ENCODE measurements around the gene DEGS2. TPM values are rescaled to one million over a fixed set of nuclear protein-coding genes. Genes with fewer than 3 reads are reported as not detected.
A peak's percentile ranks its signal among the peaks of the same experiment; 100 is the strongest.

The DEGS2 gene
- total and polyA plus RNA-seq, 2 donors from 2014 or later, result 25.1 to 28.7 TPM

GRCh38 chr14:100119251-100119650 is 40.2 kb downstream of the DEGS2 start:
- H3K9me3 ChIP-seq (ENCODE audit: control insufficient read depth in 2 of 3, insufficient read depth in 1 of 3, low read length in 3 of 3), result no peaks in the 10 kb centered on the region
- peaks cover 0 to 2% (median 0%) of the 10 kb centered on the region in 3 donors for H3K36me3 ChIP-seq (ENCODE audit: control insufficient read depth in 2 of 3, insufficient read depth in 3 of 3, low read length in 3 of 3)
- no peaks in the 10 kb centered on the region for H3K4me1 ChIP-seq (ENCODE audit: control insufficient read depth in 2 of 3, insufficient read depth in 2 of 3, low read depth in 1 of 3, low read length in 3 of 3)
- no peak overlapping the region for H3K27ac ChIP-seq (ENCODE audit: low read depth in 2 of 2, low read length in 2 of 2)
- no peak overlapping the region for H3K9ac ChIP-seq (ENCODE audit: low read length in 3 of 3)
- no peaks in the 10 kb centered on the region for H3K27me3 ChIP-seq (ENCODE audit: control insufficient read depth, insufficient read depth, low read length)
- TF ChIP-seq CTCF (IDR thresholded peaks at IDR 0.05; ENCODE audit: borderline replicate concordance, extremely low read depth, insufficient read depth), result no peak
- H3K4me3 ChIP-seq (ENCODE audit: low read length in 3 of 3), result no peak overlapping the region
- FAIRE-seq, result no peak
- intact Hi-C loops (cut with DNase I), result no loop called here
- DNase-seq, result peak in 1 of 5 donors; percentile 53

- TF ChIP-seq CTCF (IDR thresholded peaks at IDR 0.05; ENCODE audit: borderline replicate concordance, extremely low read depth, insufficient read depth), result no peak
- Histone ChIP-seq H3K27ac (ENCODE audit: low read depth in 2 of 2, low read length in 2 of 2) (no peak overlapping the region), H3K9ac (ENCODE audit: low read length in 3 of 3) (no peak overlapping the region), H3K4me3 (ENCODE audit: low read length in 3 of 3) (no peak overlapping the region), H3K4me1 (ENCODE audit: control insufficient read depth in 2 of 3, insufficient read depth in 2 of 3, low read depth in 1 of 3, low read length in 3 of 3) (no peaks in the 10 kb centered on the region), H3K27me3 (ENCODE audit: control insufficient read depth, insufficient read depth, low read length) (no peaks in the 10 kb centered on the region), H3K9me3 (ENCODE audit: control insufficient read depth in 2 of 3, insufficient read depth in 1 of 3, low read length in 3 of 3) (no peaks in the 10 kb centered on the region), H3K36me3 (ENCODE audit: control insufficient read depth in 2 of 3, insufficient read depth in 3 of 3, low read length in 3 of 3) (no peaks in the 10 kb centered on the region)
- intact Hi-C loops (cut with DNase I), result no loop called here
- FAIRE-seq (no peak), DNase-seq (peak in 1 of 5 donors; percentile 58)
Measured at GRCh38 chr14:100118396-100119011, 40.9 kb downstream of the DEGS2 start.

GRCh38 chr14:100117633-100118395 is 41.6 kb downstream of the DEGS2 start:
- Histone ChIP-seq H3K4me1 (ENCODE audit: control insufficient read depth in 2 of 3, insufficient read depth in 2 of 3, low read depth in 1 of 3, low read length in 3 of 3) (no peaks in the 10 kb centered on the region), H3K4me3 (ENCODE audit: low read length in 3 of 3) (no peak overlapping the region), H3K9me3 (ENCODE audit: control insufficient read depth in 2 of 3, insufficient read depth in 1 of 3, low read length in 3 of 3) (no peaks in the 10 kb centered on the region), H3K9ac (ENCODE audit: low read length in 3 of 3) (no peak overlapping the region), H3K27me3 (ENCODE audit: control insufficient read depth, insufficient read depth, low read length) (no peaks in the 10 kb centered on the region), H3K36me3 (ENCODE audit: control insufficient read depth in 2 of 3, insufficient read depth in 3 of 3, low read length in 3 of 3) (no peaks in the 10 kb centered on the region), H3K27ac (ENCODE audit: low read depth in 2 of 2, low read length in 2 of 2) (no peak overlapping the region)
- peak in 4 of 5 donors; percentile 25 to 84 (median 39) for DNase-seq
- TF ChIP-seq CTCF (IDR thresholded peaks at IDR 0.05; ENCODE audit: borderline replicate concordance, extremely low read depth, insufficient read depth), result no peak
- no peak for FAIRE-seq
- intact Hi-C loops (cut with DNase I), result no loop called here
